GM21390 (cell line): ENCODE results near the gene ANXA10.
A peak's percentile ranks its signal among the peaks of the same experiment; 100 is the strongest.
"Not testable (repeated sequence)": the region's sequence is repeated elsewhere in the genome, so short reads cannot be mapped to it uniquely, and the experiment has no call there.

ENCODE experiments used
- ATAC-seq: cut with Tn5 transposase; IDR thresholded peaks from one replicate; pipeline ENCODE4 v1.9.1; 2021; ENCODE audit not compliant: unreplicated experiment

The ANXA10 gene

DNA sequence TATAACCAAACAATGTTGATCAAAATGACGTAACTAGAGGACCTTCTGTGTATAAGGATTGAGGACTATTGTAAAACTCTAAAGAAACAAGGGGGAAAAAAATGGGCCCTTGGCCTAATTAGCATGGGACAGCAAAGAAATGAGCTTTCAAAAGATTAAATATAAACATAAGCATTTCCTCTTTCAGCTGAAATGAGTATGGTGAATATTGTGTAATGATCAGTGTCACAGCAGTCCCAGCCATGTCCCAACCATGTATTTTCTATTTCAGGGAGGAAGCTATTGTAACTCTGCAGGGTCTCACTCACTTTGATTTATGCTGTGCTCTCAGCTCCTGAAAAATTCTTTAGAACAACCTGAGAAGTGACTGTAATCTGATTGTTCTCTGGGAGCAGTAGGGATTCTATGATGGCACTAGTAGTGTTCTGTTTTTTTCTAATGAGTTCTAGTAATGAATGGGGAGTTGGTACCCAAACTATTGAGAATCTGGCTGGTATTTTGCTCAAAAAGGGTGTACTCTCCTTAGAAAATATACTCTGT is 25.8 kb downstream of the ANXA10 start:
- no peak for ATAC-seq

DNA sequence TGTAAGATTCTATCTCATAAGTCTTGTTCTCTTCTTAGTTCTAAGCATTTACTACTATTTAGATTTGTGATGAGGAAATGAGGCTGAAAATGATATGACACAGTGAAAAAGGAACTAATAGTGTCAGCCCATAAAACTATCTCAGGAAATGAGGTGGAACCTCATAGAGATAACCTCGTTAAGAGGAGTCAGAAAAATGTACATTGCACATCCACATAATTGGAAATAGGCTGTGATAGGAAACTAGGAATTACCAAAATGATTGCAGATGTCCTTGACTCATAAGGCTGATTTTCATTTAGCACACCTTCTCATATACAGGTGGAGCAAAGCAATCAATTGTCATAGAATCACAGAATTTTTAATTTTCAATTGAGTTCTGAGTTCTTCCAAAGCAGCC is 26.8 kb downstream of the ANXA10 start:
- no peak for ATAC-seq

DNA sequence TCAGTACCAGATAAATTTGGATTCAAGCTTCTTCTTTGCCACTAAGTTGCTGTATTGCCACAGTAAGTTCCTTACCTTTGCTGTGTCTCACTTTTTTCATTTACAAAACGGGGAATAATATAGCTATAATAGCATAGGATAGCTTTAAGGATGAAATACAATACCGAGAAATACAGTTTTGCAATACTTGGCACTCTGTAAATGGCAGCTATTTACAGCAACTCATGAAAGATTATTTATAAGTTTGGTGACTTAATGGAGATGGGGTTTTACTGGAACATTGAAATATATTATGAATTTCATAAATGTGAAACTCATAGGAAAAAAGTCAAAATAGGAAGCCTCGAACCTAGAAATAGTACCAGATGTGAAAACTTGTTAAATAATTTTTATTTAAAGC is 27.6 kb downstream of the ANXA10 start:
- ATAC-seq: no peak

DNA sequence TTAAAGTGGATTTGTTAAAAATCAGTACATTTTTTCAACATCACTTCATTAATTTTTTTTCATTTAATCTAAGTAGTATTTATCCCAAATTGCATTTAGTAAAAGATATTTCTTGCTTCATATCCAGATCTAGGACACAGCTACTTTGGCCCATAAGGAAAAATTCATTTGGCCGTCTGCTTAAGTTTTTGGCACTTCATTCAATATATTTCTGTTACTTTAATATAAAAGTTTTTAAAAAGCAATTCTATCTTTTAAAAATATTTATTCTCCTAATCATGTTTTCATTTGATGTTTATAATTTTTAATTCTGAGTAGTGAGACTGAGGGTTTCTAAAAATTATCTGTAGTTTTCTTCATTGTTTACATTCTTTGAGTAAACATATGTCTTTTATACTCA is 28.5 kb downstream of the ANXA10 start:
- ATAC-seq: no peak

DNA sequence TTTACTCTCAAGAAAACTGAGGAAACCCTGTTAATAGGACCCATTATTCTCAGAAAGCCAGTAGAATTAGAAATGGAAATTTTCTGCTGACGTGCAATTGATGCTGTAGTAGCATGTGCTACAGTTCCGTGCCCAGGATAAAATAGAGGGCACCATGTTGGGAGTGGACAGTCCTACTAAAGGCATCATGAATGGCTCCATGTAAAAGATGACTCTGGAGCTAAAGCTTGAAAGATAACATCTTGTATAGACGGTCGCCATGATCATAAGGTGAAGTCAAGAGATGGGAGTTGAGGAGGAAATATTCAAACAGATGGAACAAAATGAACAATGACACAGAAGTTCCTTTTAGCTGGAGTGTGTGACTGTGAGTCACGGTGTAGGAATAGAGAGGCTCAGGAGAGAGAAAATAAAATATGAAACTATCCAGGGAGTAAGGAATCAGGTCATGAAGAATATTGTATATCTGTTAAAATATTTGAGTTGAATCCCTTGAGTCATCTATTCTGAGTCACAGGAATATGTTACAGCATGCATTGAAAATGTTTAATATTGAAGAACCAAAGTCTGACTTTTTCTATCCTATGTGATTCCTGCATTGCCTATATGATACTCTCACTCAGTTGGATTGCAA is 31.8 kb downstream of the ANXA10 start:
- no peak for ATAC-seq

DNA sequence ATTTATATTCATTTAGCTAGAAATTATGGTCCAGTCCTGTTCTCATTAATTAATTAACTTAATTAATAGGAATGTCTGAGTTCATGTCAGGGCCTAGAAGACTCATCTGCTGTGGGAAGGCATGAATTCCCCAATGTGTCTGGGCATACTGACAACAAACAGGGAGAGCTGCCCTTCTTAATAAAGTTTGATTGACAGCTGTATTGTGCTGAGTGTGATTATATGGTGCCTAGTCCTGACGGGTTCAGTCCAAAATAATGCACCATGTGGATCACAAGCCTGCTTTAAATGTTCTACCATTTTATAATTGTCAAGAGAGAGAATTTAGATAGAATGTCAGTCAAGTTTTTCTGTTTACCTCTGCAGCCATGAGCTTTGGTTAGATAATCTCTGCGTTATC is 34.6 kb downstream of the ANXA10 start:
- no peak for ATAC-seq

DNA sequence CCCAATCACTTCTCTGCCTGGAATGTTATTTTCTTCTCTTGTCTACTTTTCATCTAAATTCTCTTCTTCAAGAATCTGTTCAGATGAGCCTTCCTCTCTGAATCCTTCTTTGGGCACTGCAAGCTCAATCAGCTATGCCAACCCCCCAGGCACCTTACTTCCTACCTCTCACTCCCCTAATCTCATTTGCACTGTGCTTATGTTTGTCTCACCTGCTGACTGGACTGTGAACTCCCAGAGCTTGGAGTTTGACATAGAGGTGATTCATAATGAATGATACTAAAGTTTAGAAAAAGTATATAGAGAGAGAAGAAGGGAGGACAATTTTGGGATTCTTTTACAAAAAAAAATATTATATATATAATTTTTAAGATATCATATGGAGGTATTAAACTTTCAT is 36.3 kb downstream of the ANXA10 start:
- no peak for ATAC-seq

DNA sequence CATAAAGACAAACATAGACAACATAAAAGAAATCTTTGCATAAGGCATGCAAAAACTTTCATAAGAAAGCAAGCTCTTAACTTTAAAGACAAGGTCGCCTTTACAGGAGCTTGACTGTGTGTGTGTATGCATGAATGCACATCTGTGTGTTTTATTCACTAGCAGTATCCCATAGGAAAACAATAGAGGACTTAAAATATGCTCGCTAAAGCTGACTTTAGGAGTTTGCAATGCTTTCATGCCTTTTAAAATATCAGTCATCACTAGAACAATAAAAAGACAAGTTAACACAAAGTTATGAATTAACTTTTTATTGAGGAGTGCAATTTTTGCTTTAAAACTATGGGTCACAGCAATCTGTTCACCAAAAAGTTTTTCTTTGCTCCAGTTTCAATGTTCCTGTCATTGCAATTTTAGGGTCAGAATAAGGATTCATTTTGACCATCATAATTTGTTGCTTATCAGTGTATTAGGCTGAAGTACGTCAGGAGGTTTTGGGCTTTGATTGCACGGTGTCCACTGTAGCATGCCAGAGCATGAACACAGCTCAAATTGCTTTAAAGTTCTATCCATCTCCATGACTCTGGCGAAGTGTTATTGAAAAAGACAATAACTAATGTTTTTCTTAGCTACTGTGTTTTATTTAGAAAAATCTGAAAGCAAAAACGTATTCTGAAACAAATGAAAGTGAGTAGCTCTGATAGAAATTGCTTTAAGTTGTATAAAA is 36.9 kb downstream of the ANXA10 start:
- no peak for ATAC-seq

DNA sequence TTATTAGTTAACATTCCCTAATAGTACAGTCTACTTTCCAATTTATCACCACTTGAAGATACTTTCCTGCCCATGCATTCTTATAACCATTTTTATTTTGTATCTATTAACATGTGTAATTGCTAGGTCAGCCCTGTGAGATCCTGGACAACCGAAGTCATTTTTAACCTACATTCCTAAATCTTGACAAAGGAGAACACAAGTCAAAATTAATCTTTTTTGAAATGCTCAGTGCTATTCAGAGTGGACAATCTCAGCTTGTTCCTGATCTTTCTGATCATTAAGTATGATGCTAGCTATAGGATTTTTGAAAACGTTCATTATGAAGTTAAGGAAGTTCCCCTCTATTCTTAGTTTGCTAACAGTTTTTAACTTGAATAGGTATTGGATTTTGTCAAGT is 37.5 kb downstream of the ANXA10 start:
- ATAC-seq: no peak

DNA sequence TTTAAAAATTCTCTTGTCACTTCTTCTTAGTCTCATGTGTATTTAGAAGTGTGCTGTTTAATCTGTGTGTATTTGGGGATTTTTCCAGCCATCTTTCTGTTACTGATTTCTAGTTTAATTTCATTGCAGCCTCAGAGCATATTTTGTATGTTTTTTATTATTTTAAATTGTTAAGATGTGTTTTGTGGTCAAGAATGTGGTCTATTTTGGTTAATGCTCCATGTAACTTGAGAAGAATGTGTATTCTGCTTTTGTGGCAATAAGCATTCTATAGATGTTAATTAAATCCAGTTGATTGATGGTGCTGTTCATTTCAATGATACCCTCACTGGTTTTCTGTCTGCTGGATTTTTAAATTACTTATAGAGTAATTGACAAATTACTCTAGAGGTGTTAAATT is 38.9 kb downstream of the ANXA10 start:
- no peak for ATAC-seq

DNA sequence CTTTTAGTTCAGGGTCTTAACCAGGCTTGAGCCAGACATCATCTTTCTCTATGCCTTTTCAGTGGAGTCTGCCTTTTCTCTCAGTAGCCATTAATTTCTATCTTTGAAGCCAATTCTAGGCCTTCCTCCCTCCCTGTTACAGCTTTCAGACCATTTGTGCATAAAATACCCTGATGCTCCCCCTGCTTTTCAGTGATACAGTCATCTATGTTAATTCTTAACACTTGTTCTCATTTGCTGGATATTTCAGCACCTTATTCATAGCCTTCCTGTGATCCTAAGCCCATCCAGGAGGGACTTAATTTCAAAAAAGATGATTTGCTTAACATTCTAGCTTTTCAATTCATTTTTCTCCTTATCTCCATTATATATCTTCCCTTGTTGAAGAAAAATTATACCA is 42.3 kb downstream of the ANXA10 start:
- no peak for ATAC-seq

DNA sequence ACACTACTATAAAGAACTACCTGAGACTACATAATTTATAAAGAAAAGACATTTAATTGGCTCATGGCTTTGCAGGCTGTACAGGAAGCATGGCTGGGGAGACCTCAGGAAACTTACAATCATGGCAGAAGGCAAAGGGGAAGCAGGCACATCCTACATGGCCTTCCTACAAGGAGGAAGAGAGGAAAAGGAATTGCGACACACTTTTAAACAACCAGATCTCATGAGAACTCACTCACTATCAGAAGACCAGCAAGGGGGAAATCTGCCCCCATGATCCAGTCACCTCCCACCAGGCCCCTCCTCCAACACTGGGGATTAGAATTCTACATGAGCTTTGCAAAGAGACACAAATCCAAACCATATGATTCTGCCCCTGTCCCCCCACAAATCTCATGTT is 43.5 kb downstream of the ANXA10 start:
- not testable (repeated sequence) for ATAC-seq

DNA sequence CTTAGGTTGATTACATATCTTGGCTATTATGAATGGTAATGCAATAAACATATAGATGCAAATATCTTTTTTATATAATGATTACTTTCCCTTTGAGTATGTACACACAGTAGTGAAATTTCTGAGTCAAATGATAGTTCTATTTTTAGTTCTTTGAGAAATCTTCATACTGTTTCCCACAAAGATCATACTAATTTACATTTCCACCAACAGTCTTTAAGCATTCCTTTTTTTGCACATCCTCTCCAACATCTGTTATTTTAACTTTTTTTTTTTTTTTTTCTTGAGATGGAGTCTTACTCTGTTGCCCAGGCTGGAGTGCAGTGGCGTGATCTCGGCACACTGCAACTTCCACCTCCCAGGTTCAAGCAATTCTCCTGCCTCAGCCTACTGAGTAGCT is 45.4 kb downstream of the ANXA10 start:
- not testable (repeated sequence) for ATAC-seq

DNA sequence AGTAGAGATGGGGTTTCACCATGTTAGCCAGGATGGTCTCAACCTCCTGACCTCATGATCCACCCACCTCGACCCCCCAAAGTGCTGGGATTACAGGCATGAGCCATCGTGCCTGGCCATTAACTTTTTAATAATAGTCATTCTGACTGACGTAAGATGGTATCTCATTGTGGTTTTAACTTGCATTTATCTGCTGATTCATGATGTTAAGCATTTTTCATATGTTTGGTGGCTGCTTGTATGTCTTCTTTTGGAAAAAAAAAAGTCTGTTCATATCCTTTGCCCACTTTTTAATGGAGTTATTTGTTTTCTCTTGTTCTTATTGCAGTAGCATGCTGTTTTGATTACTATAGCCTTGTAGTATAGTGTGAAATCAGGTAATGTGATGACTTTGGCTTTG is 45.8 kb downstream of the ANXA10 start:
- no peak for ATAC-seq

DNA sequence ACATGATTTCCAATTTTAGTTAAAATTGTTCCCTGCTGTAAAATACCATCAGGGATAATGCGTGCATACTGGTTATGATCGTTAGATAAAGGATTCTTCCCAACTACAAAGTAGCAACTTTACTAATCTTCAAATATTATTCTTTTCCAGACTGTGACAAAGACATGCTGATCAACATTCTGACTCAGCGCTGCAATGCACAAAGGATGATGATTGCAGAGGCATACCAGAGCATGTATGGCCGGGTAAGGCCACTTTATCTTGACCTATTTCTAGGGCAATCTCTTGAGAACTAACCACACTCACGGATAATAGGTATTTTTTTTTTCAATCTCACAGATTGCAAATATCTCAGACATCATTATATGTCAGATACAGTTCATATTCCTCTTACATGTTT is 47.0 kb downstream of the ANXA10 start:
- ATAC-seq: no peak

DNA sequence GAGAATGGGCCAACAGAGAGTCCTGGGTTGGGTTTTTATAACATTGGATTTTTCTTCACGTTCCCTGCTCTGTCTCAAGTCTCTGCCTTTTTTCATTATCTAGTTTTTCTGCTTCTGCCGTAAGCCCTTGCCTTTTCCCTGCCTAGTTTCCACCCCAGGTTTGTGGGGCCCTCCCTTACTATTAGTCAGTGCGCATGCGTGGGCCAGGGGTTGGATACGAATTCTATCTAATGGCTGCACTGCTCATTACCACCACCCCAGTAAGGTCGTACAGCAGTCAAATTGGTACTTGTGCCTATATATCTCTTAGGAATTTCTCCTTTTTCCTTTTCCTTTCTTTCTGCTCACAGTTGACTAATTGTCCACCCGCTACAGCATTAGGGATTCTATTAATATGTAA is 49.4 kb downstream of the ANXA10 start:
- ATAC-seq: no peak

DNA sequence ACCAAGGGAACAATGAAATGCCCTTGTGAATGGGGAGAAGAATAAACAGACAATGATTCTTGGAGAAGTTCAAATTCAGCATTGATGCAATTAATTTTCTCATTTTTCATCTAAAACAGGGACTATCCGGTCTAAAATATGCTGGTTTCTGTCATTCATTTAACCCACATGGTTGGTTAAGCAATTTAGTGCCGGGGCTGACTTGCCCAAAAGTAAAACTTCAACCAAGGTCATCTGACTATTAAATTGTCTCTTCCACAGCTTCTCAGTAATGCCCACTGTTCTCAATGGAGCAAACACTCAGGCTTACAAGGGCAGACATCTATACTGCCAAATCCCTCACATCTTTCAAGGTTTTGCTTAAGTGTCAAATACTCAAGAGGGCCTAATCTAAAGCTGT is 51.3 kb downstream of the ANXA10 start:
- ATAC-seq: no peak

DNA sequence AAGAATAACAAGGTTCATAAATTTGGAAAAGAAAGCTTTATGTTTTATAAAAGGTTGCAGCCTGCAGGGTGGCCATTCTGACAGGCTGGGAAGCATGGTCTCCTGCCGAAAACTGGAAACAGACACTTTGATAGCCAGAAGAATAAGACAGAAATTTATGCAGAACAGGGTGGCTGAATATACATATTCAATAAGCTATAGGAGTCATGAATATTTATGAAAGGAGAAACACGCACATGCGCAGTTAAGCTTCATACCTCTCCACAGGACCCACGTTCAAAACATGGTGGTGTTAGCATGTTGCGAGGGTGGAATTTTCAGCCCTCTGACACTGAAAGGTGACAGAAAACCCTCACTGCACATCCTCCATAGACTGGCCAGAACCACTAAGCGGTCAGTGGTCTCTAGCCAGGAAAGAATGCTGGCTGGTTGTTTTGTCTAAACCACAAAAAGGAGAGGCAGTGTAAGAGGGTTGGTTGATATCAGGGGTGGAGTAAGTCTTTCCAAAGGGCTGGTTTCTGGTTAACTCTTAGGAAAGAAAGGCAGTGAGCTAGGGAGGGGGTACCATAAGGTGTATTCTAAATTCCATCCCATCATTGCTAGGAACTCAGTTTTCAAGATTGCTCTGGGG is 58.2 kb downstream of the ANXA10 start:
- no peak for ATAC-seq

DNA sequence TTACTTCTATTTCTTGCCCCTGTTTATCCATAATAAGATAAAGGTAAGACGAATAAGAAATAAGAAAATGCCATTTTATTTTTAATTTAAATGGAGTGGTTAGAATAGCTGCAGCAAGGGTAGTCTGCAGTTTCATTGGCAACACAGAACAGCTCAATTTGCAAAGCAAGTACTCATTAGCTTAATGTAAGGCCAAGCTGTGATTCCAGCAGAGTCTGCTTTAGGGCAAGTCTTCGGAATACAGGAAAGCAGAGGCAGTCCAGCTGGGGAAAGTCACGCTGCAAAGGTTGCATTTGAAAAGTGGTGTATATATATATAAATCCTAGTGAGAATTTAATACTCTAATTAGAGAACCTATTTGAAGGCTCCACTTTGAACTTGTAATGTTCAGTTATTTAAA is 59.0 kb downstream of the ANXA10 start:
- no peak for ATAC-seq

DNA sequence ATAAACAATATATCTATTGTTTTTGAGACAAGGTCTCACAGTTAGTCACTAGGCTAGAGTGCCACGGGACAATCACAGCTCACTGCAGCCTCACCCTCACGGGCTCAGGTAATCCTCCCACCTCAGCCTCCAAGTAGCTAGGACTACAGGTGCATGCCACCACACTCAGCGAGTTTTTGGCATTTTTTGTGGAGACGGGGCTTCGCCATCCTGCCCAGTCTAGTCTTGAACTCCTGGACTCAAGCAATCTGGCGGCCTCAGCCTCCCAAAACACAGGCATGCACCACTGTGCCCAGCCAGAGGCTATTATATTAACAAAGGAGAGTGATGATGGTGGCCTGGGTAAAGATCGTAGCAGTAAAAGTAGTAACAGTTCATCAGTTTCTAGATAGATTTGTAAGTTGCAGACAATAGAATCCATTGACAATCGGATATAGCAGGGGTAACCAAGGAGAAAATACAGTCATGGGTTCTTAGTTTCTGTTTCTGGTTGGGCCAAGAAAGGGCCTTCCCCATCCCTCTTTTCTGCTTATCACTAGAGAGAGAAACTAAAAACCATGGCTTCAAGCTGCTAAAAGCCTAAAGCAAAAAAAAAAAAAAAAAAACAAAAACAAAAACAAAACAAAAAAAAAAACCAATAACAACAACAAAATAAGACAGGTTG is 60.6 kb downstream of the ANXA10 start:
- no peak for ATAC-seq

DNA sequence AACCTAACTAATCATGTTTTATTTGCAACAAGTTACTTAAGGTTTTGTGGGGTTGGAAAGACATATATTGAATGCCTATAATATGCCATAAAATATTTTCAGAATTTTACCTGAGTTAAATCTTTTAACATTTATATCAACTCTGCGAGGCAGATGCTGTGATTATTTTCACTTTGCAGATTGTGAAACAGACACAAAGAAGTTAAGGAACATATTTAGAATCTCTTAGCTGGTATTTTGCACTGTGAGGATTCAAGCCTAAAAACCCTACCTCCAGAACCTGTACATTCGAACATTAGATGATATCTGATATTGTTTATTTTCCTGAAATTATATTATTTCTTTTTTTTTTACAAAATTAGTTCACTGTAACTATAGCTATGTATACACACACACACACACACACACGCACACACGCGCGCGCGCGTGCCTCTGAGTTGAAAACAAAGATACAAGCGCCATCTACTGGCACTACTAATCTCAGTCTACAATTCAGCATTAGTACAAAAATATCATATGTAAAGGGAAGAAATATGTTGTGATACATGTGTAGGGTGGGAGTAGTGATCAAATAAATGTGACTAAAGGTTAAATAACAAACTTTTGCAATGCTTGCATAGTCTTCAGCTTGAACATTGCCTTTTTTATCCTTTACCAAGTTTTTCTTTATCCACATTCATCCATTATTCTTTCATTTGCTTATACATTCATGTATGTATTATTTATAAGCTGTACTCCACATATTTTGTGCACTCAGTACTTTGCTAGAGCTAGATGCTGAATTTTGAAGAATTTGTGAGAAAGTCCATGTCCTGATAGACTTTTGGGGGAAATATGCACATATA is 61.5 kb downstream of the ANXA10 start:
- ATAC-seq: peak; percentile 90
